Stimulated activated CD8-positive, alpha-beta memory T cell treated with anti-CD3 and anti-CD28 coated beads, Interleukin-15, amount 100 ng/mL, for 1 hour (primary cell): ENCODE measurements around the gene CRLF3.
"Not testable (repeated sequence)": the region's sequence is repeated elsewhere in the genome, so short reads cannot be mapped to it uniquely, and the experiment has no call there.

ENCODE experiments used
- DNase-seq: peaks from one replicate; pipeline ENCODE4 v3.0.0-alpha.2; 2020; ENCODE audit warnings: low read depth

Gene CRLF3, protein sequence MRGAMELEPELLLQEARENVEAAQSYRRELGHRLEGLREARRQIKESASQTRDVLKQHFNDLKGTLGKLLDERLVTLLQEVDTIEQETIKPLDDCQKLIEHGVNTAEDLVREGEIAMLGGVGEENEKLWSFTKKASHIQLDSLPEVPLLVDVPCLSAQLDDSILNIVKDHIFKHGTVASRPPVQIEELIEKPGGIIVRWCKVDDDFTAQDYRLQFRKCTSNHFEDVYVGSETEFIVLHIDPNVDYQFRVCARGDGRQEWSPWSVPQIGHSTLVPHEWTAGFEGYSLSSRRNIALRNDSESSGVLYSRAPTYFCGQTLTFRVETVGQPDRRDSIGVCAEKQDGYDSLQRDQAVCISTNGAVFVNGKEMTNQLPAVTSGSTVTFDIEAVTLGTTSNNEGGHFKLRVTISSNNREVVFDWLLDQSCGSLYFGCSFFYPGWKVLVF

DNA sequence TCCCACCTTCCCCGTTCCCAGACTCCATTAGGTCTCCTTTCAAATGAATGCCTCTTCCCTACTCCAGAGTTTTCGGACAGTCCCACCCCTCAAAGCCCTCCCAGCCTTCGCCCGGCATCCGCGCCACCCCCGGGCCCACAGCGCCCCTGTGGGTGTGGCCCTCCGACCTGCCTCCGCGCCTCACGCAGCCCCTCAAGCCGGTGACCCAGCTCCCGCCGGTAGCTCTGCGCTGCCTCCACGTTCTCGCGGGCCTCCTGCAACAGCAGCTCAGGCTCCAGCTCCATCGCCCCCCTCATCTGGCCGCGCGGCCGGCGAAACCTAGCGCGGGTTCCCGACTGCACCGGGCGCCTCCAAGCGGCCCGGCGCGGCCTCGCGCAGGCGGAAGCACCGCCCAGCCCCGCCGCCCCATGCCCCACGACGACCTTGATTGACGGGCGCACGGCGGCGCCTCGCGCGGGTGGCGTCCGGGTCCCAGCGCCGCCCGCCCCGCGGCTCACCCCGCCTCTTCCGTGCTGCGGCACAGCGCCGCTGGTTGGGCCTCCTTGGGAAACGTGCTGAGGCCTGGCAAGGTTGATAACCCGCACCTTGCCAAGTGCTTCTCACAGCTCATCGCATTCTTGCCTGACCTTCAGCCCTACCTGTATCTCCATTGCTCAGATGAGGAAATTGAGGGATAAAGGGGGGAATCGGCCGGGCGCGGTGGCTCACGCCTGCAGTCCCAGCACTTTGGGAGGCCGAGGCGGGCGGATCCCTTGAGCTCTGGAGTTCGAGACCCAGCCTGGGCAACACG is at the start of gene CRLF3:
Gene CRLF3 (minus strand): TSS at position 337 of the 790 bp plus-strand sequence. CDS start 41 bp downstream, at position 296.
- peak; percentile 71 for DNase-seq

- DNase-seq: no peak
Measured at GRCh38 chr17:30869005-30869404, 44.5 kb upstream of the CRLF3 start.

- no peak for DNase-seq
Measured at GRCh38 chr17:30864636-30865035, 40.1 kb upstream of the CRLF3 start.

DNA sequence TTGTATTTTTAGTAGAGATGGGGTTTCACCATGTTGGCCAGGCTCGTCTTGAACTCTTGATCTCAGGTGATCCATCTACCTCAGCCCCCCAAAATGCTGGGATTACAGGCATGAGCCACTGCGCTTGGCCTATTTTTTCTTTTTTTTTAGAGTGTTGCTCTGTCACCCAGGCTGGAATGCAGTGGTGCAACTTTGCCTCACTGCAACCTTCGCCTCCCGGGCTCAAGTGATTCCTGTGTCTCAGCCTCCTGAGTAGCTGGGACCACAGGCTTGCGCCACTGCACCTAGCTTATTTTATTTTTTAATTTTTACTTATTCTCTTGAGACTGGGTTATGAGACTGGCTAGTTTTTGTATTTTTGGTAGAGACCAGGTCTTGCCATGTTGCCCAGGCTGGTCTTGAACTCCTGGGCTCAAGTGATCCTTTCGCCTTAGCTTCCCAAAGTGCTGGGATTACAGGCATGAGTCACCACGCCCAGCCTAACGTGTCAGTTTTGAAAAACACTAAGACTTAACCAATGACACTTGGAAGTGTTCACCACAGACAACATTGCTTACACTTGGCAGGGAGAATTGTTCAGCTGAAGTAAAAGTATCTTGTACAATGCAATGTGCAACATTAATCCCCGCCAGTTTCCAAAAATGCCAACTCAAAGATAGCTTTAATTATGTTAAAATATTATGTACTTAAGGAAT is 34.2 kb upstream of the CRLF3 start:
- DNase-seq: no peak

DNA sequence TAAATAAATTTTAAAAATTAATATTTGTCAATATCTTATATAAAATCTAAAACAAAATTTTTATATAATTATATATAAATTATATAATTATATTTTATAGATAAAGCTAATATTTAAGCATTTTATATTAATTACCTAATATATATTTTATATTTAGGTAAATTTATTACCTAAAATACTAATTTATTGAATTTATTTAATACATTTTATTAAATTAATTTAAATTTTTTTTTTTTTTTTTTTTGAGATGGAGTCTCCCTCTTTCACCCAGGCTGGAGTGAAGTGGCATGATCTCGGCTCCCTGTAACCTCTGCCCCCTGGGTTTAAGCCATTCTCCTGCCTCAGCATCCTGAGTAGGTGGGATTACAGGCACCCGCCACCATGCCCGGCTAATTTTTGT is 29.7 kb upstream of the CRLF3 start:
- no peak for DNase-seq

DNA sequence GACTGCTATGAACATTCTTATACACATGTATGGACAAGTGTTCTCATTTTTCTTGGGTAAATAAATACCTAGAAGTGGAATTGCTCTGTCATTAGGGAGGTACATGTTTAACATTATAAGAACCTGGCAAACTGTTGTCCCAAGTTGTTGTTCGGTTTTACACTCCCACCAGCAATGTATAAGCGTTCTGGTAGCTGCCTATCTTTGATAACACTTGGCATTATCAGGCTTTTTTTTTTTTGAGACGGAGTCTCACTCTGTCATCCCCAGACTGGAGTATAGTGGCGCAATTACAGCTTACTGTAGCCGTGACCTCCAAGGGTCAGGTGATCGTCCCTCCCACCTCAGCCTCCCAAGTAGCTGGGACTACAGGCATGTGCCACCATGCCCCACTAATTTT is 23.5 kb upstream of the CRLF3 start:
- DNase-seq: no peak

- DNase-seq: no peak
Measured at GRCh38 chr17:30840771-30841170, 16.3 kb upstream of the CRLF3 start.

- no peak for DNase-seq
Measured at GRCh38 chr17:30838202-30838807, 13.8 kb upstream of the CRLF3 start.

DNA sequence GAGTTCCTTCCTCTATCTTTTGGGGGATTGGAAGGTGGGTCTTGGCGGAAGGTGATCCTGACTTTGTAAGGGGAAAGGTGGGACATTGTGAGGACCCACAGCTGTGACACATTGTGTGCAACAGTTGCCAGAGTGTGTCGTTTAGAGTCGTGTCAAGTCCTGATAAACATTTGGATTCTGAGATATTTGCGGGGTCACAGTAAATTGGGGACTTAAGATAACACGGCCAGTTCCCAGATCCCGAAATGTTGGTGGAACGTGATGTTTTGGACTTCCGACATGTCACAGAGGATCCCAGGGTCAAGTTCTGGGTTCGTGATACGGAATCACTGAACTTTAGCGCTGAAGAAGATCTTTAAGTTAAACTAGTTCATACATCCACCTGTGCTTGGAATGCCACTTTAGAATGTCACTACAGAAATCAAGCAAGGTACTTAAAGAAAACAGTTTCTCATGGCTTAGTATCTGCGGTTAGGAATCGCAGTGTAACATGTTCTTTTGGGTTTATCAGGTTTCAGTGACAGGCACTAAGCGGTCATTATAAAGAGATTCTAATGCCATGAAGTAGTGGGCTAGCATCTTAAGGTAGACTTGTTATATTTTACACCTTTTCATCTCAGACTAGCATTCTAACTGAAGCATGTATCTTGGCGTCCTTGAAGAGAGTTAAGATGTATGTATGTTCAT is 8.1 kb upstream of the CRLF3 start:
- no peak for DNase-seq

DNA sequence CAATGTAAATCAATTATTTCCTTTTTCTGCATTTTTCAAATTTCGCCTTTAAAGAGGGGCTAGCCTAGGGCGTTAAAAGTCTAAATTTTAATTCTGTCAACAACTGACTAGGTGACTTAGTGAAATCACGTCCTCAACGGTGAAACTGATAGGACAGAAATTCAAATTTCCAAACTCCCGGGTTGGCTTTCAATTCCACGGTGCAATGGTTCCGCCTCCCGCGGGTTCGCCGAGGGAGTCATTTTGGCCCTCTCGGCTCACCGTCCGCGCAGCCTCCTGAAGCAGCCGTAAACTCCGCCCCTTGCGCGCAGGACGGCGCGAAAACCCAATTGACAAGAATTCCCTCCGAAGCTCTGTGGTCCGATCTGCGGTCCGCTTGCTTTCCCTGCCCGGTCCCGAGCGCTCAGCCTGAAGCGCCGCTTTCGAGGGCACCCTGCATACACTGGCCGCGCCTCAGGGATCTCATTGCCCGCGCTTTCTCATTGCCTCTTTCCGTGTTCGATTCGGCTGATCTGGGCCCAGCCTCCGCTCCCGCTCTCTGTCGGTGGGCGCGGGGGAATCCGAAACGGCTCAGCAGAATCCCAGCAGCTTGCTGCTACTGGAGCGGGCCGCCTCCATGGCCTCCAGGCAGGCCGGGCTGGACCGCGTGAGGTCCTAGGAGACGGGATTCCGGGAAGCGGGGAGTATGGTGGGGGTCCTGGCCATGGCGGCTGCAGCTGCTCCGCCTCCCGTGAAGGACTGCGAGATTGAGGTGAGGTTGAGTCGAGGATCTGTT is 7.4 kb upstream of the CRLF3 start, which contains the start of gene ATAD5:
Gene ATAD5 (plus strand): TSS at position 304 of the 775 bp plus-strand sequence. CDS start 382 bp downstream, at position 686.
- DNase-seq: peak; percentile 77

- no peak for DNase-seq
Measured at GRCh38 chr17:30831257-30831656, 6.8 kb upstream of the CRLF3 start.

- no peak for DNase-seq
Measured at GRCh38 chr17:30829022-30829421, 4.5 kb upstream of the CRLF3 start.

GRCh38 chr17:30827082-30827481 is 2.6 kb upstream of the CRLF3 start:
- no peak for DNase-seq

DNA sequence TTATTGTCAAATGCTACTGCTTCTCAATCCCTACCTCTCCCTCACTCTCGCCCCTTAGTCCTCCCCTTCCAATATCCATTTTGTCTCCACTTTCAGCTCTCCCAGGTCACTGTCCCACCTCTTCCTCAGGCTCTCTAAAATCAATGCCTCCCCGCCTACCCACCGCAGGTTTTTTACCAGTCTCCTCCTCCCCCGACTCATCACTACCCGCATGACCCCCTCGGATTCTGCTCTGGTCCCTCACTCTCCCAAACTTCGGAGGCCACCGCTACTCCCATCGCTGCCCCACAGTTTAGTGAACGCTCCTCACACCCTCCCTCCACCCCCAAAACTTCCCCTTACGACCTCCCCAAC is 513 bp downstream of the CRLF3 start:
- no peak for DNase-seq

DNA sequence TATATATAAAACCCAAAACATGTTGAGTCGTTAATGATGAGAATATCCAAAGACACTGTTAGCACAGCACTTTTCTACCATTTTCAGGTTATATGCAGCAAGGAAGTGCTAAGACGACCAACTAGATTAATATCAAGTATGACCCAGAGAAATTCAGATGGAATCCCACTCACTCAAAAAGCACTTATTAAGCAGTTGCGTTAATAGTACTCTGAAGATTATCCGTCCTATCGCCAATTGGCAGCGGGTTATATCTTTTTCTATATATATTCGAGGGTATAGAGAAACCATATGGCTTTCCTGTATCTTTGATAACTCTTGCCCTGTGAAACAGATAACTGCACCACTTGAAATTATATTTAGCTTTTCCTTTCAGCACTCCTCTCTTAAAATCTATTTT is 1.1 kb downstream of the CRLF3 start:
- no peak for DNase-seq

- not testable (repeated sequence) for DNase-seq
Measured at GRCh38 chr17:30822919-30823318, 1.6 kb downstream of the CRLF3 start.

GRCh38 chr17:30821871-30822723 is 2.4 kb downstream of the CRLF3 start:
- no peak for DNase-seq

DNA sequence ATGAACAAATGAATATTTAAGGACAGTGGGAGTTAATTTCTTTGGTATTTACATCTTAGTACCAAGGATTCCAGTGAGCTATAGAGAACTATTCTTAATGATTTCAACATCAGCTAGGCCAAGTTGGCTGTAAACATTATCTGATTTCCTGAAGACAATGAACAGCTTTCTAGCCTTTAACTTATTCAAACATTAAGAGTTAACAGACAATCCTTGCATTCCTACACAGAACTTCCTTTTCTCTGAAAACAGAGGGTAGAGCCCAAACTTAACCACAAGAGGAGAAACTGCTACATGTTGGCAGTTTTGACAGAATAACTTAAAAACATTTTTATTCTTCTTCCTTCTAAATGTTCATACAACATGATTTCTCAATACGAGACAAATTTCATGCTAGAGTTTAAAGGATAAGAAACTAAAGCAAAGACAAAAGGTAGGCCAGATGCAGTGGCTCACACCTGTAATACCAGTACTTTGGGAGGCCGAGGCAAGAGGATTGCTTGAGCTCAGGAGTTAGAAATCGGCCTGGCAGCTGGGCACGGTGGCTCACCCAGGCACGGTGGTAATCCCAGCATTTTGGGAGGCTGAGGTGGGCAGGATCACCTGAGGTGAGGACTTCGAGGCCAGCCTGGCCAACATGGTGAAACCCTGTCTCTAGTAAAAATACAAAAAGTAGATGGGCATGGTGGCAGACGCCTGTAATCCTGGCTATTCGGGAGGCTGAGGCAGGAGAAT is 4.4 kb downstream of the CRLF3 start:
- DNase-seq: no peak

- no peak for DNase-seq
Measured at GRCh38 chr17:30816165-30816564, 8.3 kb downstream of the CRLF3 start.
